ENCODE data around the gene NANOS3. TPM values are rescaled to one million over a fixed set of nuclear protein-coding genes. Genes with fewer than 3 reads are reported as not detected.

NANOS3 gene
- total and polyA plus RNA-seq, 2 experiments from 2014 or later, result not detected

GRCh38 chr19:13899912-13900584 lies 23.1 kb downstream of the NANOS3 start:
- peaks cover 20% of the 10 kb centered on the region for H3K27me3 Mint-ChIP-seq (ENCODE audit: insufficient read depth, low read depth, poor library complexity)
- peaks cover 3% of the 10 kb centered on the region; the same call in 1 of the 2 replicates for H3K27me3 ChIP-seq (ENCODE audit: insufficient read depth)
- H3F3A ChIP-seq (replicated peaks; ENCODE audit: low read depth), result no peaks in the 10 kb centered on the region
- ATAC-seq (no peak), DNase-seq (ENCODE audit: low spot score) (no peak)
- H3K4me2 ChIP-seq, result no peak overlapping the region
- no peaks in the 10 kb centered on the region for H3K9me3 Mint-ChIP-seq
- no peaks in the 10 kb centered on the region for H3K9me2 ChIP-seq (ENCODE audit: insufficient read depth)
- no peak overlapping the region for H3K4me3 Mint-ChIP-seq
- H3K79me2 ChIP-seq (replicated peaks; ENCODE audit: insufficient read depth), result no peaks in the 10 kb centered on the region
- no peaks in the 10 kb centered on the region for H4K20me1 ChIP-seq (replicated peaks; ENCODE audit: insufficient read depth)
- H3K4me1 Mint-ChIP-seq, result no peaks in the 10 kb centered on the region
- H3K27ac Mint-ChIP-seq, result no peak overlapping the region
- H3K27ac ChIP-seq (ENCODE audit: low read depth), result no peak overlapping the region; the same call in 1 of the 2 replicates
- H3K36me3 ChIP-seq (ENCODE audit: insufficient read depth), result no peaks in the 10 kb centered on the region
- TF ChIP-seq NANOG (IDR thresholded peaks at IDR 0.05; ENCODE audit: borderline replicate concordance) (no peak), JUNB (IDR thresholded peaks at IDR 0.05; ENCODE audit: unreplicated experiment) (no peak), CREB1 (CRISPR knock-in tag; IDR thresholded peaks at IDR 0.05; ENCODE audit: low read depth) (no peak), EZH2phosphoT487 (IDR thresholded peaks at IDR 0.05; ENCODE audit: unreplicated experiment) (no peak), REST (IDR thresholded peaks at IDR 0.05; ENCODE audit: unreplicated experiment) (no peak), ZNF462 (CRISPR knock-in tag; IDR thresholded peaks at IDR 0.05) (no peak), CTCF (conservative IDR thresholded peaks at IDR 0.05; ENCODE audit: low read depth in 2 of 2) (no peak), POLR2AphosphoS5 (IDR thresholded peaks at IDR 0.05; ENCODE audit: low read depth) (no peak), ZNF114 (CRISPR knock-in tag; IDR thresholded peaks at IDR 0.05) (no peak), ETS1 (IDR thresholded peaks at IDR 0.05) (no peak), STAT1 (IDR thresholded peaks at IDR 0.05; ENCODE audit: unreplicated experiment) (no peak), ZNF331 (CRISPR knock-in tag; IDR thresholded peaks at IDR 0.05; ENCODE audit: low read depth) (no peak), EZH2 (IDR thresholded peaks at IDR 0.05; ENCODE audit: low read depth, unreplicated experiment) (no peak)
- H3K36me3 Mint-ChIP-seq (ENCODE audit: low read depth), result no peaks in the 10 kb centered on the region; the same call in 2 of the 3 replicates
- H3K4me3 ChIP-seq, result no peak overlapping the region
- no peaks in the 10 kb centered on the region for H3K4me1 ChIP-seq (ENCODE audit: insufficient read depth)
- no peak overlapping the region for H2AFZ ChIP-seq

All from GM23338 (cell line).